ENCODE measurements around the gene PI4KA. TPM values are rescaled to one million over a fixed set of nuclear protein-coding genes. Genes with fewer than 3 reads are reported as not detected.
"Not testable (repeated sequence)": the region's sequence is repeated elsewhere in the genome, so short reads cannot be mapped to it uniquely, and the experiment has no call there.

PI4KA gene
- total and polyA plus RNA-seq, 2 experiments from 2014 or later = 17.1 to 38.1 TPM

GRCh38 chr22:20687356-20688172, 171.0 kb downstream of the PI4KA start:
- H3K9me3 Mint-ChIP-seq; H3K9me2 ChIP-seq (ENCODE audit: insufficient read depth); H3K36me3 ChIP-seq (ENCODE audit: insufficient read depth); H3F3A ChIP-seq (replicated peaks; ENCODE audit: low read depth); H4K20me1 ChIP-seq (replicated peaks; ENCODE audit: insufficient read depth); H3K4me1 Mint-ChIP-seq; H3K4me1 ChIP-seq (ENCODE audit: insufficient read depth); H3K27me3 Mint-ChIP-seq (ENCODE audit: insufficient read depth, low read depth, poor library complexity); H3K4me3 ChIP-seq; DNase-seq (ENCODE audit: low spot score); H3K79me2 ChIP-seq (replicated peaks; ENCODE audit: insufficient read depth); H3K4me3 Mint-ChIP-seq; H2AFZ ChIP-seq; H3K4me2 ChIP-seq; ATAC-seq; H3K36me3 Mint-ChIP-seq (ENCODE audit: low read depth); H3K27me3 ChIP-seq (ENCODE audit: insufficient read depth); H3K27ac ChIP-seq (ENCODE audit: low read depth); H3K27ac Mint-ChIP-seq: not testable (repeated sequence)

- H3K9me3 Mint-ChIP-seq; H3K9me2 ChIP-seq (ENCODE audit: insufficient read depth); H3K4me2 ChIP-seq; H3K36me3 ChIP-seq (ENCODE audit: insufficient read depth); H3K27ac ChIP-seq (ENCODE audit: low read depth); H3F3A ChIP-seq (replicated peaks; ENCODE audit: low read depth); H3K27ac Mint-ChIP-seq; H2AFZ ChIP-seq; H3K4me1 Mint-ChIP-seq; H3K4me1 ChIP-seq (ENCODE audit: insufficient read depth); H3K36me3 Mint-ChIP-seq (ENCODE audit: low read depth); DNase-seq (ENCODE audit: low spot score); H3K27me3 ChIP-seq (ENCODE audit: insufficient read depth); ATAC-seq; H4K20me1 ChIP-seq (replicated peaks; ENCODE audit: insufficient read depth); H3K27me3 Mint-ChIP-seq (ENCODE audit: insufficient read depth, low read depth, poor library complexity); H3K4me3 Mint-ChIP-seq; H3K4me3 ChIP-seq; H3K79me2 ChIP-seq (replicated peaks; ENCODE audit: insufficient read depth): not testable (repeated sequence)
Observed at GRCh38 chr22:20685764-20686163, 172.8 kb downstream of the PI4KA start.

GRCh38 chr22:20678792-20679435, 179.7 kb downstream of the PI4KA start:
- H3K4me1 ChIP-seq (ENCODE audit: insufficient read depth); H3K36me3 ChIP-seq (ENCODE audit: insufficient read depth); ATAC-seq; H3K27me3 Mint-ChIP-seq (ENCODE audit: insufficient read depth, low read depth, poor library complexity); H4K20me1 ChIP-seq (replicated peaks; ENCODE audit: insufficient read depth); H3K27ac Mint-ChIP-seq; H3K36me3 Mint-ChIP-seq (ENCODE audit: low read depth); H3K4me3 ChIP-seq; H3K27me3 ChIP-seq (ENCODE audit: insufficient read depth); H3K79me2 ChIP-seq (replicated peaks; ENCODE audit: insufficient read depth); H3K4me1 Mint-ChIP-seq; H3F3A ChIP-seq (replicated peaks; ENCODE audit: low read depth); H3K4me3 Mint-ChIP-seq; H2AFZ ChIP-seq; H3K4me2 ChIP-seq; H3K27ac ChIP-seq (ENCODE audit: low read depth); H3K9me2 ChIP-seq (ENCODE audit: insufficient read depth); DNase-seq (ENCODE audit: low spot score): not testable (repeated sequence)
- H3K9me3 Mint-ChIP-seq = peaks cover 11% of the 10 kb centered on the region

GRCh38 chr22:20677684-20678242, 180.8 kb downstream of the PI4KA start:
- no peaks in the 10 kb centered on the region for H3K27me3 Mint-ChIP-seq (ENCODE audit: insufficient read depth, low read depth, poor library complexity)
- Histone ChIP-seq H3F3A (replicated peaks; ENCODE audit: low read depth) (no peaks in the 10 kb centered on the region), H2AFZ (no peak overlapping the region), H4K20me1 (replicated peaks; ENCODE audit: insufficient read depth) (no peaks in the 10 kb centered on the region), H3K4me3 (no peak overlapping the region), H3K4me2 (no peak overlapping the region), H3K27ac (ENCODE audit: low read depth) (no peak overlapping the region), H3K9me2 (ENCODE audit: insufficient read depth) (no peaks in the 10 kb centered on the region), H3K36me3 (ENCODE audit: insufficient read depth) (no peaks in the 10 kb centered on the region), H3K4me1 (ENCODE audit: insufficient read depth) (no peaks in the 10 kb centered on the region), H3K27me3 (ENCODE audit: insufficient read depth) (no peaks in the 10 kb centered on the region), H3K79me2 (replicated peaks; ENCODE audit: insufficient read depth) (no peaks in the 10 kb centered on the region)
- no peak overlapping the region for H3K27ac Mint-ChIP-seq
- no peak overlapping the region for H3K4me3 Mint-ChIP-seq
- ATAC-seq = no peak
- no peak for DNase-seq (ENCODE audit: low spot score)
- peaks cover 4% of the 10 kb centered on the region; the same call in 1 of the 3 replicates for H3K36me3 Mint-ChIP-seq (ENCODE audit: low read depth)
- no peaks in the 10 kb centered on the region for H3K4me1 Mint-ChIP-seq
- H3K9me3 Mint-ChIP-seq = peaks cover 11% of the 10 kb centered on the region
- no peak for TF ChIP-seq CTCF (conservative IDR thresholded peaks at IDR 0.05; ENCODE audit: low read depth in 2 of 2)
- no peak for TF ChIP-seq ETS1 (IDR thresholded peaks at IDR 0.05)
- no peak for TF ChIP-seq STAT1 (IDR thresholded peaks at IDR 0.05; ENCODE audit: unreplicated experiment)
- no peak for TF ChIP-seq REST (IDR thresholded peaks at IDR 0.05; ENCODE audit: unreplicated experiment)
- no peak for TF ChIP-seq NANOG (IDR thresholded peaks at IDR 0.05; ENCODE audit: borderline replicate concordance)
- no peak for TF ChIP-seq JUNB (IDR thresholded peaks at IDR 0.05; ENCODE audit: unreplicated experiment)
